OCI-M2 (cell line): Measurements from ENCODE around the gene SMARCAD1.
"Not testable (repeated sequence)": the region's sequence is repeated elsewhere in the genome, so short reads cannot be mapped to it uniquely, and the experiment has no call there.

Source experiments
- DNase-seq: peaks from one replicate; lab custom pipeline; 2025; ENCODE audit not compliant: unreplicated experiment; lab: John Stamatoyannopoulos, UW

SMARCAD1 gene

DNA sequence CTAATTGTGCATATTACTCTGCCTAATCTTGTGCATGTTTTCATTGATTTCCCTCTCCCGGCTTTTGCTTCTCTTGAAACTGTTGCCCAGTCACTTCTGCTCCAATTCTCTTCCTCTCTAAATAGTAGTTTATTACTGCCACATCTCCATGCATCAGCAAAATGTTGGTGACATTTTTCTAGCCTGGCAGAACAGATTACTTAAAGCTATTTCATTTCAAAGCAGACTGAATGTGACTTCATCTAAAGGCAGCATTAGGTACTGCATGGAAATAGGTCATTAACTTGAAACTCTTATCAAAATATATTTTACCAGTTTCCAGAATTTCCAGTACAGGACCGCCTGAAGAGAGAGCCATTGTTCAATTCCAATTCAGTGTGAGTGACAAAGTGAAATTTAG is 82.6 kb downstream of the SMARCAD1 start:
- DNase-seq: no peak

- not testable (repeated sequence) for DNase-seq
Observed at GRCh38 chr4:94293981-94294380, 86.3 kb downstream of the SMARCAD1 start.

DNA sequence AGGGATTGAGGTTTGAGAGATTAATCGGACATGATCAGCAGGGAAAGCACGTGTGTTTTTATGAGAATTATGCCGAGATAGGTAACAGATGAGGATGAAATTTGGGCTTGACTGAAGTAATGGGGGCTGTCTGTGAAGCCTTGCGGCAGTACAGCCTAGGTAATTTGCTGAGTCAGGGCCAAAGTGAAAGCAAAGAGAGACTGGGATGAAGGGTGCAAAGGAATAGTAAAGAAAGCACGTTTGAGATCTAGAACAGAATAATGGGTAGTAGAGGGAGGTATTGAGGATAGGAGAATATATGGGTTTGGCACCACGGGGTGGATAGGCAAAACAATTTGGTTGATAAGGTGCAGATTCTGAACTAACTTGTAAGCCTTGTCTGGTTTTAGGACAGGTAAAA is 87.8 kb downstream of the SMARCAD1 start:
- not testable (repeated sequence) for DNase-seq

GRCh38 chr4:94298725-94299252 is 91.1 kb downstream of the SMARCAD1 start:
- no peak for DNase-seq

GRCh38 chr4:94302191-94302590 is 94.5 kb downstream of the SMARCAD1 start:
- no peak for DNase-seq

GRCh38 chr4:94304365-94304971 is 96.8 kb downstream of the SMARCAD1 start:
- DNase-seq: no peak

DNA sequence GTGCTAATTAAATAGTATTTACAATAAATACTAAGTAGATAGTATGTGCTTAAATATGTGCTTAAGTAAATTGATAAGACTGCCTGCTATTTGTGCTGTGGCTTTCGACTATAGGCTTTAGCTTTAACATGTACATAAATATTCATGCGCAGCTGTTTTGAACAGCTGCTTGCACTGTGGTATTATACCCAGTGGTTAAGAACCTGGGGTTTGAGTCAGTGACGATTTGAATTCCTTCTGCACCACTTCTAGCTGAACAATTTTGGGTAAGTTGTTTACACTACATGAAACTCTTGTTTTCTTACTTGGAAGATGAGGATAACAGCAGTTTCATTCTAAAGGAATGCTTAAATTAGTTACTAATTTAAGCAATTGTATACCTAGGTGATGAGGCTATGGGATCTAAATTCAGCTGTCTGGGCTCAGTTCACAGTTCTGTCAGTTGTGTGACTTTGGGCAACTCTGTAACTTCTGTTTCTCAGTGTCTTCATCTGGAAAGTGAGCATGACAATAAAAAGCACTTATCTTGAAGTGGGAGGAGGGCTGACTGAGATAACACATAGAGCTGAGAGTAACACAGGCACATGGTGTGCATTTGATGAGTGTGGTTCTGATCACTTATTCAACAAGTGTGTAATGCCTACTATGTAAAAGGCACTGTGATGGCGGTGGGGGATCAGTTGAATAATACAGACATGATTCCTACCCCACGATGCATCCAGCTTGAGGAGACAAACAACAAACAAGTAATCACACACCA is 98.0 kb downstream of the SMARCAD1 start:
- no peak for DNase-seq

- no peak for DNase-seq
Observed at GRCh38 chr4:94306713-94307112, 99.0 kb downstream of the SMARCAD1 start.

DNA sequence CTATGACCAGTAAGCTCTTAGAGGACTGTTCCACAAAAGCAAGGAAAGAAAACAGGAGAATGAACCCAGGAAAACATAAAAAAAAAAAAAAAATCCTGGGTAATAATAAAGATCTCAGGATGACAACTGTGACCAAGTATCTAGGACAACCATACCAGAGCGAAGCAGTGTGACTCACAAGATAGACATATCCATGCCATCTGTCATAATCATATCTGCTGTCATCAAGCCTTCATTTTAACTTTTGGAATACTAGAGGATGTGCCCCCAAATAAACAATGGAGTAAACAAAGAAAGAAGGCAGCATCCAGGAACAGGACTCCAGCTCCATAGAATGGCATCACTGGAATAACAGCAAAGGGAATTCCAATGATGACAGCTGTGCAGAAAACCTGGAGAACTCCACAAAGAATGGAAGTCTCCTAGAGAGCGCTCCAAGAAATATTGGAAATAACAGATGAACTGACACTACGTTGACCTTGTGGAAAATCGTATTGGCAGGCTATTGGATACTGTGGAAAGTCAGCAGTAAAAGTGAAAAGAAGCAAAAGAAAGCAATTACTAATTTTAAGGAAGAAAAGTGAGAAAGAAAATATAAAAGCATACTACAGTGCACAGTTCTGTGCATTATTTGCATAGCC is 99.7 kb downstream of the SMARCAD1 start:
- DNase-seq: no peak

- not testable (repeated sequence) for DNase-seq
Observed at GRCh38 chr4:94319927-94320326, 112.3 kb downstream of the SMARCAD1 start.

DNA sequence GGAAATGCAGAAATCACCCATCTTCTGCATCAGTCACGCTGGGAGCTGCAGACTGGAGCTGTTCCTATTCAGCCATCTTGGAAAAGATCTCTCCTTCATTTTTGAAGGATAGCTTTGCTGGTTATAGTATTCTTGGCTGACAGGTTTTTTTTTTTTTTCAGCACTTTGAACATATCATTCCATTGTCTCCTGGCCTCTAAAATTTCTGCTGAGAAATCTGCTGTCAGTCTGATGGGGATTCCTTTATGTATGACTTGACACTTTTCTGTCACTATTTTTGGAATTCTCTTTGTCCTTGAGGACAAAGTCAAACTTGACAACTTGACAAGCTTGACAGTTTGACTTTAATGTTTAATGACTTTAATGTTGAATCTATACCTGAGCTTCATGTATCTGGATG is 118.2 kb downstream of the SMARCAD1 start:
- DNase-seq: no peak

DNA sequence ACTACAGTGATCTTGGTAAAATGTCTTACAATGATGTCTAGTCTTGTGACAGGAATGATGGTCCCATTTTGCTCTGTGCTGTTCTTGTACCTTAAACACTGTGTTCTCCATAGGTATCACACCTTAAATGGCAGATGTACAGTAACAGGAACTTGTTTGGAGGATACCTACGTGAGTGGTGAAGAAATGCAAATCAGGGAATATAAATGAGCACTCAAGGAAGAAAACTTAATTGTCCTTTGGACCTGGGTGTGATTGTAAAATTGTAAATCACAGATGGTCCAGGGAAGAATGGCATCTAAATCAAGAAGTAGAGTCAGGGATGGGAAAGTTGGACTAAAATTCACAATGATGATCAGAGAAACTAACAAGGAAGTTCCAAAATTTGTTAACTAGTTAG is 122.3 kb downstream of the SMARCAD1 start:
- no peak for DNase-seq

GRCh38 chr4:94332983-94333590 is 125.4 kb downstream of the SMARCAD1 start:
- no peak for DNase-seq

DNA sequence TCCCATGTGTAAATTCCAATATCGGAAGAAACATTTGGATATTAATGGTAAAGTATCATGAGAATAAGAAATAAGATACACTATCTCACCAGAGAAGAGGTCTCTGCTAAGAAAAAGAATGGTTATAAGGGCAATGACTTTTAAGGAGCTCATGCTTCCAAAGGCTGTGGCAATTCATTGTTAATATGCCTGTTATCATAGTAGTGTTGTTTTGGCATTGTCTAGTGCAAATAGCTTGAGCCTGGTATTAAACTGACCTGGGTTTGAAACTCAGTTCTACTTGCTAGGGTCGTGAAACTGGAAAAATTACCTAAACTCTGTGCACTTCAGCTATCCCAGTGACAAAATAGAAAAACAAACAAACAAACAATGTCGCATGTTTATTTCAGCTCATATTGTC is 126.2 kb downstream of the SMARCAD1 start:
- no peak for DNase-seq

DNA sequence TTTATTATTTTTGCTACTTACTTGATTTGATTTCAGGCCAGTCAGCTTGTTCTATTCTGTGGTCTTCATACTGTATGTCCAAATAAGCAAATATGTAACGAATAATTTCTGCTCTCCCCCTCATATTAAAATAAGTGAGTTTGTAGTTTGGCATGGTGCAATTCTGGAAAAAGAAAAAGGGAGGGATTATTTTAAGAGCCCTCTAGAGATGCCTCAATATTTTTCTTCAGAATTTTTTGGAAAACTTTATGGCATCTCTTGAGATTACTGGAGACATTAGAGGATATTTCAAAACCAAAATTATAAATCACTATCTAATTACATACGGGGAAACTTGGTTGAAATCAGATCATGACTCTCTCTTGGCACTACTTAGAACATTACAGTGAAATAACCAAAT is 126.8 kb downstream of the SMARCAD1 start:
- DNase-seq: no peak

- no peak for DNase-seq
Observed at GRCh38 chr4:94334962-94335361, 127.3 kb downstream of the SMARCAD1 start.

- no peak for DNase-seq
Observed at GRCh38 chr4:94336303-94336702, 128.6 kb downstream of the SMARCAD1 start.

DNA sequence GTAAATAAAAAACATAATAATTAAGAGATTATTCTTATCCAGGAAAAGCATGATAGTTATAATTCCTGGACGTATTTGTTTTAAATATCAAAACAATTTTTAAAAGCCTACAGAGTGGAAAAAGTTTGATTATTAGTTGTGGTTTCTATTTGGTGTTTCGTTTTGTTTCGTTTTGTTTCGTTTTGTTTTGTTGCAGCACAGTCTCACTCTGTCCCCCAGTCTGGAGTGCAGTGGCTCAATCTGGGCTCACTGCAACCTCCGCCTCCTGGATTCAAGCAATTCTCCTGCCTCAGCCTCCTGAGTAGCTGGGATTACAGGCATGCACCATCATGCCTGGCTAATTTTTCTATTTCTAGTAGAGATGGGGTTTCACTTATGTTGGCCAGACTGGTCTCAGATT is 129.1 kb downstream of the SMARCAD1 start:
- DNase-seq: not testable (repeated sequence)

DNA sequence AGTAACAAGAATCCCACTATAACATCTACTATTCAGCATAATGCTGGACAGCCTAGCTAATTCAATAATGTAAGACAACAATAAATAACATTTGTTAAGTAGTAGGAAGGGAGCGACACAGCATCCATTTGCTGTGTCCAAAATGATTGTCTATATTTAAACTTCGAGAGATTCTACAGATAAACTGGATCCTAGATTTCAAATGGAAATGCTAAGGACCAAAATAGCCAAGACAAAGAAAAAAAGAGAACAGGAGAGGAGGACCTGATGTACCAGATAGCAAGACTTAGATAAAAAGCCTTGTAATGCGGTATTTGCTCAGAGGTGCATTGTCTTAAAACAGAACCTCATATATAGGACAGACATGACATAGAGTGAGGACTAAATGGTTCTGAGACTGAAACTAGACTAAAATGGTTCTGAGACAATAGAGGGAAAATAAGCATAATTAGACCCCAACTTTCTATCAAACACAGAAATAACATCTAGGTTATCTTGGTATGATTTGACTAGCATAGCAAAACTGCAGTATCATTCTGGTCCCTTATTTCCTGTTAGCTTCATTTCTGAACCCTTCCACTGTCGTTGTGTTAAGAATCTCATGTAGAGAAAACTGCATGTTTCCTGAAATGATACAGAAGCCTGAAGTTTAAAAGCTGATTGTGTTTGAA is 131.2 kb downstream of the SMARCAD1 start:
- no peak for DNase-seq

- DNase-seq: no peak
Observed at GRCh38 chr4:94339779-94340178, 132.1 kb downstream of the SMARCAD1 start.
